ENCODE results near the gene CENPA. TPM values are rescaled to one million over a fixed set of nuclear protein-coding genes. Genes with fewer than 3 reads are reported as not detected.

Gene CENPA
- total RNA-seq, 1 experiment from 2014 or later, result 55.0 TPM

DNA sequence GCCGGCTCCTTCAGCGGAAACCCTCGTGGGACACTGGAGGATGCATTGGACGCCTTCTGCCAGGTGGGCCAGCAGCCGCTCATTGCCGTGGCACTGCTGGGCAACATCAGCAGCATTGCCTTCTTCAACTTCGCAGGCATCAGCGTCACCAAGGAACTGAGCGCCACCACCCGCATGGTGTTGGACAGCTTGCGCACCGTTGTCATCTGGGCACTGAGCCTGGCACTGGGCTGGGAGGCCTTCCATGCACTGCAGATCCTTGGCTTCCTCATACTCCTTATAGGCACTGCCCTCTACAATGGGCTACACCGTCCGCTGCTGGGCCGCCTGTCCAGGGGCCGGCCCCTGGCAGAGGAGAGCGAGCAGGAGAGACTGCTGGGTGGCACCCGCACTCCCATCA, 7.8 kb upstream of the CENPA start:
- no peak for DNase-seq (ENCODE audit: low read depth, low spot score)
- no peaks in the 10 kb centered on the region for H3K9me3 ChIP-seq (ENCODE audit: control insufficient read depth, insufficient read depth, low read depth, low read length)
- intact Hi-C loops (cut with micrococcal nuclease; ENCODE audit: unreplicated experiment) (no loop called here), in situ Hi-C loops (cut with HindIII; ENCODE audit: low pct_unique_long_range_greater_than_20kb, low sequenced_read_pairs) (no loop called here)
- TF ChIP-seq POLR2AphosphoS5 (IDR thresholded peaks at IDR 0.05; ENCODE audit: low read depth, low read length) (no peak), TCF7L2 (IDR thresholded peaks at IDR 0.05; ENCODE audit: low read depth, low read length) (no peak), SIN3A (IDR thresholded peaks at IDR 0.05; ENCODE audit: borderline replicate concordance, insufficient read depth, low read depth, low read length) (no peak)
- TF ChIP-seq, protein P1, sequence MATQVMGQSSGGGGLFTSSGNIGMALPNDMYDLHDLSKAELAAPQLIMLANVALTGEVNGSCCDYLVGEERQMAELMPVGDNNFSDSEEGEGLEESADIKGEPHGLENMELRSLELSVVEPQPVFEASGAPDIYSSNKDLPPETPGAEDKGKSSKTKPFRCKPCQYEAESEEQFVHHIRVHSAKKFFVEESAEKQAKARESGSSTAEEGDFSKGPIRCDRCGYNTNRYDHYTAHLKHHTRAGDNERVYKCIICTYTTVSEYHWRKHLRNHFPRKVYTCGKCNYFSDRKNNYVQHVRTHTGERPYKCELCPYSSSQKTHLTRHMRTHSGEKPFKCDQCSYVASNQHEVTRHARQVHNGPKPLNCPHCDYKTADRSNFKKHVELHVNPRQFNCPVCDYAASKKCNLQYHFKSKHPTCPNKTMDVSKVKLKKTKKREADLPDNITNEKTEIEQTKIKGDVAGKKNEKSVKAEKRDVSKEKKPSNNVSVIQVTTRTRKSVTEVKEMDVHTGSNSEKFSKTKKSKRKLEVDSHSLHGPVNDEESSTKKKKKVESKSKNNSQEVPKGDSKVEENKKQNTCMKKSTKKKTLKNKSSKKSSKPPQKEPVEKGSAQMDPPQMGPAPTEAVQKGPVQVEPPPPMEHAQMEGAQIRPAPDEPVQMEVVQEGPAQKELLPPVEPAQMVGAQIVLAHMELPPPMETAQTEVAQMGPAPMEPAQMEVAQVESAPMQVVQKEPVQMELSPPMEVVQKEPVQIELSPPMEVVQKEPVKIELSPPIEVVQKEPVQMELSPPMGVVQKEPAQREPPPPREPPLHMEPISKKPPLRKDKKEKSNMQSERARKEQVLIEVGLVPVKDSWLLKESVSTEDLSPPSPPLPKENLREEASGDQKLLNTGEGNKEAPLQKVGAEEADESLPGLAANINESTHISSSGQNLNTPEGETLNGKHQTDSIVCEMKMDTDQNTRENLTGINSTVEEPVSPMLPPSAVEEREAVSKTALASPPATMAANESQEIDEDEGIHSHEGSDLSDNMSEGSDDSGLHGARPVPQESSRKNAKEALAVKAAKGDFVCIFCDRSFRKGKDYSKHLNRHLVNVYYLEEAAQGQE (IDR thresholded peaks at IDR 0.05; ENCODE audit: insufficient read depth in 1 of 2, low read depth in 2 of 2, low read length in 1 of 2), result no peak
- TF ChIP-seq, protein P2, sequence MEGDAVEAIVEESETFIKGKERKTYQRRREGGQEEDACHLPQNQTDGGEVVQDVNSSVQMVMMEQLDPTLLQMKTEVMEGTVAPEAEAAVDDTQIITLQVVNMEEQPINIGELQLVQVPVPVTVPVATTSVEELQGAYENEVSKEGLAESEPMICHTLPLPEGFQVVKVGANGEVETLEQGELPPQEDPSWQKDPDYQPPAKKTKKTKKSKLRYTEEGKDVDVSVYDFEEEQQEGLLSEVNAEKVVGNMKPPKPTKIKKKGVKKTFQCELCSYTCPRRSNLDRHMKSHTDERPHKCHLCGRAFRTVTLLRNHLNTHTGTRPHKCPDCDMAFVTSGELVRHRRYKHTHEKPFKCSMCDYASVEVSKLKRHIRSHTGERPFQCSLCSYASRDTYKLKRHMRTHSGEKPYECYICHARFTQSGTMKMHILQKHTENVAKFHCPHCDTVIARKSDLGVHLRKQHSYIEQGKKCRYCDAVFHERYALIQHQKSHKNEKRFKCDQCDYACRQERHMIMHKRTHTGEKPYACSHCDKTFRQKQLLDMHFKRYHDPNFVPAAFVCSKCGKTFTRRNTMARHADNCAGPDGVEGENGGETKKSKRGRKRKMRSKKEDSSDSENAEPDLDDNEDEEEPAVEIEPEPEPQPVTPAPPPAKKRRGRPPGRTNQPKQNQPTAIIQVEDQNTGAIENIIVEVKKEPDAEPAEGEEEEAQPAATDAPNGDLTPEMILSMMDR (IDR thresholded peaks at IDR 0.05), result no peak
- H3K27ac ChIP-seq (ENCODE audit: low read length), result no peak overlapping the region
- H3K27me3 ChIP-seq (ENCODE audit: control insufficient read depth, insufficient read depth, low read length), result no peaks in the 10 kb centered on the region
- no TSS peak for BruUV-seq (replicated peaks)
- ChIA-PET POLR2A (interaction anchor here (0.6 kb wide), 1 partner anchor 134 kb away, joined by 3 read pairs; no protein-coding TSS in a partner anchor), CTCF (no interaction called here)
- H3K4me1 ChIP-seq (ENCODE audit: control insufficient read depth, insufficient read depth, low read length), result peaks cover 5% of the 10 kb centered on the region; the same call in 1 of the 2 replicates
- H3K36me3 ChIP-seq (ENCODE audit: control insufficient read depth, insufficient read depth, low read length), result peaks cover 5% of the 10 kb centered on the region
- ATAC-seq, result no peak
- no peak overlapping the region for H3K4me3 ChIP-seq (ENCODE audit: low read depth in 2 of 2, low read length in 2 of 2)

DNA sequence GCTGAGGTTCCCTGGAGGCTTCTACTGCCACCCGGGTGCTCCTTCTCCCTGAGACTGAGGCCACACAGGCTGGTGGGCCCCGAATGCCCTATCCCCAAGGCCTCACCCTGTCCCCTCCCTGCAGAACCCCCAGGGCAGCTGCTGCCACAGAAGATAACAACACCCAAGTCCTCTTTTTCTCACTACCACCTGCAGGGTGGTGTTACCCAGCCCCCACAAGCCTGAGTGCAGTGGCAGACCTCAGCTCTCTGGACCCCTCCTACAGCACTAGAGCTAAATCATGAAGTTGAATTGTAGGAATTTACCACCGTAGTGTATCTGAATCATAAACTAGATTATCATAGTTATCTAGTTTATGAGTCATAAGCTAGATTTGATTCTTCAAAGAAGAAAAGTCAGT, 7.3 kb upstream of the CENPA start:
- ChIA-PET CTCF (no interaction called here), POLR2A (no interaction called here)
- intact Hi-C loops (cut with micrococcal nuclease; ENCODE audit: unreplicated experiment) (no loop called here), in situ Hi-C loops (cut with HindIII; ENCODE audit: low pct_unique_long_range_greater_than_20kb, low sequenced_read_pairs) (no loop called here)
- DNase-seq (ENCODE audit: low read depth, low spot score) (no peak), ATAC-seq (no peak)
- TF ChIP-seq, protein P2 (IDR thresholded peaks at IDR 0.05), result no peak
- TF ChIP-seq, protein P1 (IDR thresholded peaks at IDR 0.05; ENCODE audit: insufficient read depth in 1 of 2, low read depth in 2 of 2, low read length in 1 of 2), result no peak
- TF ChIP-seq POLR2AphosphoS5 (IDR thresholded peaks at IDR 0.05; ENCODE audit: low read depth, low read length) (no peak), TCF7L2 (IDR thresholded peaks at IDR 0.05; ENCODE audit: low read depth, low read length) (no peak), SIN3A (IDR thresholded peaks at IDR 0.05; ENCODE audit: borderline replicate concordance, insufficient read depth, low read depth, low read length) (no peak)
- Histone ChIP-seq H3K4me1 (ENCODE audit: control insufficient read depth, insufficient read depth, low read length) (peaks cover 5% of the 10 kb centered on the region; the same call in 1 of the 2 replicates), H3K4me3 (ENCODE audit: low read depth in 2 of 2, low read length in 2 of 2) (no peak overlapping the region), H3K27ac (ENCODE audit: low read length) (no peak overlapping the region), H3K27me3 (ENCODE audit: control insufficient read depth, insufficient read depth, low read length) (no peaks in the 10 kb centered on the region), H3K36me3 (ENCODE audit: control insufficient read depth, insufficient read depth, low read length) (peaks cover 5% of the 10 kb centered on the region), H3K9me3 (ENCODE audit: control insufficient read depth, insufficient read depth, low read depth, low read length) (no peaks in the 10 kb centered on the region)
- BruUV-seq (replicated peaks), result no TSS peak
